GM23248 (cell line): ENCODE results near the gene HDAC8. TPM values are rescaled to one million over a fixed set of nuclear protein-coding genes. Genes with fewer than 3 reads are reported as not detected.
"Not testable (repeated sequence)": the region's sequence is repeated elsewhere in the genome, so short reads cannot be mapped to it uniquely, and the experiment has no call there.

Experiments used
- DNase-seq: peaks from one replicate; pipeline ENCODE4 v3.0.0-alpha.2; 2015
- H2AFZ ChIP-seq: fragments of 200-600 bp; sonication (generic); 2 replicates; pipeline ENCODE4 v1.6.1; 2016; ENCODE audit warnings: antibody characterized with exemption
- H3F3A ChIP-seq: fragments of 200-600 bp; sonication (generic); 2 replicates; pipeline ENCODE4 v1.6.1; 2016; ENCODE audit warnings: mild to moderate bottlenecking, antibody characterized with exemption, mixed run types; ENCODE audit not compliant: insufficient read depth
- H3K27ac ChIP-seq: fragments of 200-600 bp; sonication (generic); 2 replicates; pipeline ENCODE4 v1.5.1; 2016; ENCODE audit warnings: mild to moderate bottlenecking
- H3K27me3 ChIP-seq: fragments of 200-600 bp; sonication (generic); replicated peaks from 2 replicates; pipeline ENCODE4 v1.6.1; 2016; ENCODE audit warnings: mild to moderate bottlenecking; ENCODE audit not compliant: insufficient read depth
- H3K36me3 ChIP-seq: fragments of 200-600 bp; sonication (generic); 2 replicates; pipeline ENCODE4 v1.6.1; 2016; ENCODE audit warnings: low read depth, mild to moderate bottlenecking
- H3K4me1 ChIP-seq: fragments of 200-600 bp; sonication (generic); 2 replicates; pipeline ENCODE4 v1.6.1; 2016; ENCODE audit warnings: mild to moderate bottlenecking; ENCODE audit not compliant: insufficient read depth
- H3K4me2 ChIP-seq: fragments of 200-600 bp; sonication (generic); one replicate; pipeline ENCODE4 v1.6.1; 2016; ENCODE audit warnings: mild to moderate bottlenecking; ENCODE audit not compliant: unreplicated experiment
- H3K4me3 ChIP-seq: fragments of 200-600 bp; sonication (generic); 2 replicates; pipeline ENCODE4 v1.5.1; 2016; ENCODE audit warnings: mild to moderate bottlenecking
- H3K79me2 ChIP-seq: fragments of 200-600 bp; sonication (generic); 2 replicates; pipeline ENCODE4 v1.6.1; 2016; ENCODE audit warnings: mild to moderate bottlenecking; ENCODE audit not compliant: insufficient read depth
- H3K9ac ChIP-seq: fragments of 200-600 bp; sonication (generic); 2 replicates; pipeline ENCODE4 v1.6.1; 2016; ENCODE audit warnings: mild to moderate bottlenecking
- H3K9me2 ChIP-seq: fragments of 200-600 bp; sonication (generic); 2 replicates; pipeline ENCODE4 v1.6.1; 2016; ENCODE audit warnings: mixed run types, mild to moderate bottlenecking, moderate library complexity; ENCODE audit not compliant: insufficient read depth
- H3K9me3 ChIP-seq: fragments of 200-600 bp; sonication (generic); one replicate; pipeline ENCODE4 v1.6.1; 2017; ENCODE audit warnings: low read depth
- H4K20me1 ChIP-seq: fragments of 200-600 bp; sonication (generic); 2 replicates; pipeline ENCODE4 v1.6.0; 2016; ENCODE audit not compliant: insufficient read depth
- EZH2 ChIP-seq: fragments of 200-600 bp; sonication (generic); IDR thresholded peaks from 2 replicates; pipeline ENCODE4 v1.6.1; 2018; ENCODE audit warnings: antibody characterized with exemption, mild to moderate bottlenecking; ENCODE audit not compliant: insufficient read depth, poor library complexity, severe bottlenecking
- EZH2phosphoT487 ChIP-seq: fragments of 200-600 bp; sonication (generic); IDR thresholded peaks from 2 replicates; pipeline ENCODE4 v1.6.1; 2018; ENCODE audit warnings: antibody characterized with exemption, moderate library complexity, mild to moderate bottlenecking, low read depth; ENCODE audit not compliant: insufficient read depth
- WGBS, 2 experiments: methylation state at CpG; one replicate each; pipeline ENCODE4 v1.1.6; 2015 to 2017; ENCODE audit warnings: low lambda C conversion rate in 2 of 2, low coverage in 1 of 2; ENCODE audit errors: missing lambda C conversion rate in 2 of 2; 5-methylcytosine and 5-hydroxymethylcytosine counted together
- in situ Hi-C: fragments of 300-500 bp; cut with MboI; formaldehyde crosslinking; loops from 2 replicates; pipeline ENCODE4 v1.15.0; 2020
- polyA plus RNA-seq: library from polyadenylated mRNA; unstranded; fragments of >200 nt; fragmentation: Nextera tagmentation; extraction: Ambion mirVana; gene quantifications from 2 replicates; pipeline ENCODE4 v1.2.1, GENCODE V29; 2016
- total RNA-seq: library from RNA; depleted of rRNA; stranded (reverse); fragments of >200 nt; shearing (Covaris generic); gene quantifications from 2 replicates; pipeline ENCODE4 v1.2.3, GENCODE V29; 2014

HDAC8 gene
- total and polyA plus RNA-seq, 2 experiments from 2014 or later = 20.0 to 20.4 TPM

DNA sequence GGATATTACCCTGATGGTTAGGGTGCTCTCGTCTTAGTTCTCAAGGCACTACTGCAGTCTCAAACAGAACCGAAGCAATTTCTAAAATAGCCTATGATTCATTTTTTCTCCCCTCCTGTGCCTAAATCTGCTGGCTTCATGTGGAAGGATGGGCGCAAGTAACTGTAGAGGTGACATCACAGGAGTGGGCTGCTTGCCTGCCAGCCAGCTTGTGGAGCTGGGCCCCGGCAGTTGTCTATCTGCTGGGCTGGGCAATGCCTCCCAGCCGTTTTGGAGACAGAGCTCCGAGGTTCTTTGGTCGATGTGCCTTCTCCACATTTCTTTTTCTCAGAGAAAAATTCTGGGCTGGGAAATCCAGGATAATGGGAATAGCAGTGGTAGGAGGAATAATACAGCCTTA is 232.6 kb downstream of the HDAC8 start:
- Histone ChIP-seq H3K27me3 (no peaks in the 10 kb centered on the region), H3K4me3 (no peak overlapping the region), H3K4me2 (no peak overlapping the region), H3F3A (no peaks in the 10 kb centered on the region), H4K20me1 (no peaks in the 10 kb centered on the region), H2AFZ (no peak overlapping the region), H3K9me2 (no peaks in the 10 kb centered on the region), H3K27ac (no peak overlapping the region), H3K79me2 (no peaks in the 10 kb centered on the region), H3K4me1 (no peaks in the 10 kb centered on the region), H3K9me3 (no peaks in the 10 kb centered on the region), H3K36me3 (no peaks in the 10 kb centered on the region), H3K9ac (no peak overlapping the region)
- DNase-seq = no peak
- 30 to 32% methylated on average over 7 of the region's 7 CpGs for WGBS, 2 experiments
- TF ChIP-seq EZH2 (no peak), EZH2phosphoT487 (no peak)
- in situ Hi-C loops = no loop called here

DNA sequence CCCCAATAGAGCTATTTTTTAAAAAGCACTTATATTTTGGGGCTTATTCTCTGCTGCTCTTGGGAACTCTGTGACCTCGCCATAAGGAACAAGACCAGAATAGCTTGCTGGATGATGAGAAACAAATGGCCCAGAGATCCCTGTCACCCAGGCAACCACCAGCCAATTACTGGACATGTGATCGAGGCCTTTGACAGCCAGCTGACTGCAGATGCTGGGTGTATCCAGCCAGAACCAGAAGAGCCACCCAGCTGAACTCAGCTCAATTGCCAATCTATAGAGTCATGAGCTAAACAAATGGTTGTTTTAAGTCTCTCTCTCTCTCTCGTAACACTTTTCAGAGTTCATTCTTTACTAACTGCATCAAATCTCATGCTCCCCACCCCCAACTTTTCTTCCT is 242.5 kb downstream of the HDAC8 start:
- no peaks in the 10 kb centered on the region for H3K27me3 ChIP-seq
- H3K4me2 ChIP-seq = no peak overlapping the region
- H3K9ac ChIP-seq = no peak overlapping the region
- no peak overlapping the region for H3K4me3 ChIP-seq
- no peak overlapping the region for H2AFZ ChIP-seq
- no peak overlapping the region for H3K27ac ChIP-seq
- 91% methylated on average over 3 of the region's 3 CpGs for WGBS, 2 experiments
- H3K9me3 ChIP-seq = no peaks in the 10 kb centered on the region
- H4K20me1 ChIP-seq = no peaks in the 10 kb centered on the region
- in situ Hi-C loops = no loop called here
- TF ChIP-seq EZH2phosphoT487 (no peak), EZH2 (no peak)
- no peaks in the 10 kb centered on the region for H3F3A ChIP-seq
- H3K4me1 ChIP-seq = no peaks in the 10 kb centered on the region
- no peak for DNase-seq
- no peaks in the 10 kb centered on the region for H3K9me2 ChIP-seq
- no peaks in the 10 kb centered on the region for H3K79me2 ChIP-seq
- H3K36me3 ChIP-seq = no peaks in the 10 kb centered on the region

DNA sequence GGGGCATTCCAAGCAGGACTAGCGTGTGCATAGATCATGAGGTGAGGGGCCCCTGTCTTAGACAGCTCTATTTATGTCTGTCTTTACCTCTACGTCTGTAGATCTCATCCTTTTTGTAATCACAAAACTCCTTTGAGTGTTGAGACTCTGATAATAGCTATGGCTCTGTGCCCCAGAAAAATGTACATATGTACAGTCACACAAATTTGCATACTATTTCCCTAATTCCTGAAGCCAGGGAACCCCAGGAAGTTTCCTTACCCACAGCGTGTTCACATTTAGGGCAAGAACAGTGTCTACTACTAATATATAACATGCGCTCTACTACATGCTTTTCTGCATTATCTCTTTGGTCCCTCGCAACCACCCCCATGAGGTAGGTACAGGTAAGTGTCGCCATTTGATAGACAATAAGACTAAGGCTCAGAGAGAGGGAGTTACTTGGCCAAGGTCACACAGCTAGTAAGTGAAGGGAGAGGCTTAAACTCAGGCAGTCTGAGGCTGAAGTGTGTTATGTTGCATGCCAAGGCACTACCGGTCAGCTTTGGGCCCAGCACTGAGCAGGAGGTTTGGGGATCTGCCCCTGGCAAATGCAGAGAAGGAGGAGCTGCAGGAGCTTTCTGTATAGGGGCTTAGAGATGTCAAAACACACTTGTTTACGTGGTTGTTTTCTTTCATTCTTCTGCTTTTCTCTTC is 245.9 kb downstream of the HDAC8 start:
- TF ChIP-seq EZH2 (no peak), EZH2phosphoT487 (no peak)
- Histone ChIP-seq H3F3A (no peaks in the 10 kb centered on the region), H2AFZ (no peak overlapping the region), H3K79me2 (no peaks in the 10 kb centered on the region), H3K9me2 (no peaks in the 10 kb centered on the region), H3K9ac (no peak overlapping the region), H3K9me3 (no peaks in the 10 kb centered on the region), H3K4me3 (no peak overlapping the region), H3K27me3 (no peaks in the 10 kb centered on the region), H3K4me2 (no peak overlapping the region), H4K20me1 (no peaks in the 10 kb centered on the region), H3K4me1 (no peaks in the 10 kb centered on the region), H3K36me3 (no peaks in the 10 kb centered on the region), H3K27ac (no peak overlapping the region)
- DNase-seq = no peak
- in situ Hi-C loops = no loop called here
- WGBS, 2 experiments = 97% methylated on average over 8 of the region's 8 CpGs

DNA sequence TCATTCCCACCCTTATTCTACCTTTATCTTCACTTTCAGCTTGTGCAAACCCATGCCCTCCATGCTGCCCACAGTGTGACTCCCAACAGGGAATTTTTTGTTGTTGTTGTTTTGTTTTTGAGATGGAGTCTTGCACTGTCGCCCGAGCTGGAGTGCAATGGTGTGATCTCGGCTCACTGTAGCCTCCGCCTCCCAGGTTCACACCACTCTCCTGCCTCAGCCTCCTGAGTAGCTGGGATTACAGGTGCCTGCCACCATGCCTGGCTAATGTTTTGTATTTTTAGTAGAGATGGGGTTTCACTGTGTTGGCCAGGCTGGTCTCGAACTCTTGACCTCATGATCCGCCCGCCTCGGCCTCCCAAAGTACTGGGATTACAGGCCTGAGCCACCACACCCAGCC is 253.0 kb downstream of the HDAC8 start:
- in situ Hi-C loops, H3K4me1 ChIP-seq, DNase-seq, H3K4me3 ChIP-seq, H3K27me3 ChIP-seq, H3K36me3 ChIP-seq, H3K79me2 ChIP-seq, H2AFZ ChIP-seq, H3K4me2 ChIP-seq, H3K9me3 ChIP-seq, H3F3A ChIP-seq, H3K9ac ChIP-seq, H3K27ac ChIP-seq, H4K20me1 ChIP-seq, H3K9me2 ChIP-seq: not testable (repeated sequence)
- 97 to 100% methylated on average over 3 to 8 of the region's 8 CpGs for WGBS, 2 experiments

DNA sequence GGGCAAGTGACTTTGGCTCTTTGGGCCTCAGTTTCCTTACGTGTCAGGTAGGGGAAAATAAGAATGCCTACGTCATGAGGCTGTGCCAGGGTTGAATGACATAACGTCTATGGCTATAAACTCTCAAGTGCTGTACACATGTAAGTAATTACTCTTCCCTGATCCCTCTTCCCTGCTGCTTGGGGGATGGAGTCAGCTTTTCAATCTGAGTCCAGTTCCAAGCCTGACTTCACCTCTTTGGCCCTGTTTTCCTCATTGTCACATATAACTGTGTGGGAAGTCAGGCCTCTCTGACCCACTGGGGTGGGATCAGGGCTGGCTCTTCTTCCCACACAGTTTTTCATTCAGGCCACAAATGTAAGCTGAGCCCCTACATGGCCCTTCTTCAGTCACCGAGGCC is 255.5 kb downstream of the HDAC8 start:
- Histone ChIP-seq H3K27me3 (no peaks in the 10 kb centered on the region), H3K79me2 (no peaks in the 10 kb centered on the region), H3F3A (no peaks in the 10 kb centered on the region), H3K4me1 (no peaks in the 10 kb centered on the region), H4K20me1 (no peaks in the 10 kb centered on the region), H3K4me3 (no peak overlapping the region), H3K9me3 (no peaks in the 10 kb centered on the region), H3K36me3 (no peaks in the 10 kb centered on the region), H2AFZ (no peak overlapping the region), H3K27ac (no peak overlapping the region), H3K4me2 (no peak overlapping the region), H3K9ac (no peak overlapping the region), H3K9me2 (no peaks in the 10 kb centered on the region)
- 51% methylated on average over 4 of the region's 4 CpGs; no CpG with 5 or more reads in 1 of the 2 experiments for WGBS, 2 experiments
- in situ Hi-C loops = no loop called here
- no peak for TF ChIP-seq EZH2
- no peak for TF ChIP-seq EZH2phosphoT487
- DNase-seq = no peak
